Measurements from ENCODE around the gene GATD1. TPM values are rescaled to one million over a fixed set of nuclear protein-coding genes. Genes with fewer than 3 reads are reported as not detected.

Gene GATD1
- total and polyA plus RNA-seq, 9 of the 15 experiments (the other 6 are each of a cell fraction or from before 2014, with no cell fraction given), result 2.8 to 144 (median 36.9) TPM

GRCh38 chr11:742571-743201 lies 34.6 kb downstream of the GATD1 start:
- H4K20me1 ChIP-seq (replicated peaks; ENCODE audit: control insufficient read depth, insufficient read depth, low read length), result no peaks in the 10 kb centered on the region
- no peaks in the 10 kb centered on the region for H3K27me3 ChIP-seq (ENCODE audit: control insufficient read depth in 2 of 2, insufficient read depth in 2 of 2, low read length in 2 of 2)
- TF ChIP-seq MCM2 (IDR thresholded peaks at IDR 0.05; ENCODE audit: low read depth) (peak; percentile 86), GATAD2A (IDR thresholded peaks at IDR 0.05) (0 out of 2 replicates have a peak, but pooled peaks have one; percentile 36), ZNF263 (CRISPR knock-in tag; IDR thresholded peaks at IDR 0.05; ENCODE audit: borderline replicate concordance) (peak; percentile 100), PKNOX1 (IDR thresholded peaks at IDR 0.05) (peak; percentile 48; the same call in 1 of the 2 replicates), ZNF445 (CRISPR knock-in tag; IDR thresholded peaks at IDR 0.05; ENCODE audit: low read depth) (no peak)
- no TSS peak for BruUV-seq (replicated peaks)
- H2AFZ ChIP-seq (ENCODE audit: low read depth, low read length), result no peak overlapping the region
- POLR2A ChIA-PET, result interaction anchor here (0.8 kb wide), 1 partner anchor 141 kb away, joined by 3 read pairs; no protein-coding TSS in a partner anchor
- in situ Hi-C loops (cut with MboI), result no loop called here
- no peak for DNase-seq (ENCODE audit: extremely low read depth in 1 of 4, low spot score in 3 of 4)
- no peak overlapping the region for H3K27ac ChIP-seq (ENCODE audit: extremely low read depth, low read depth, low read length)
- CTCF ChIA-PET (ENCODE audit: low intra/inter-chr PET ratio), result no interaction called here
- no peak overlapping the region for H3K9ac ChIP-seq (ENCODE audit: insufficient read depth in 1 of 2, low read depth in 2 of 2, low read length in 2 of 2)
- peaks cover 19 to 43% of the 10 kb centered on the region in 2 experiments; a peak in 4 of 5 replicates for H3K4me1 ChIP-seq (replicated peaks in 1 of 2; ENCODE audit: control insufficient read depth in 2 of 2, insufficient read depth in 2 of 2, low read length in 2 of 2)
- intact Hi-C loops (cut with micrococcal nuclease), result no loop called here
- no peak overlapping the region for H3K4me2 ChIP-seq (ENCODE audit: insufficient read depth, low read length)
- ATAC-seq, result no peak
- FAIRE-seq, result no peak
- H3K79me2 ChIP-seq (ENCODE audit: control insufficient read depth, insufficient read depth, low read length), result peaks cover 5% of the 10 kb centered on the region
- H3K9me1 ChIP-seq (ENCODE audit: control insufficient read depth, insufficient read depth, low read length), result peaks cover 3% of the 10 kb centered on the region
- H3K9me3 ChIP-seq (replicated peaks; ENCODE audit: control insufficient read depth, insufficient read depth, low read depth, low read length), result no peaks in the 10 kb centered on the region
- 56% methylated on average over 1 of the region's 4 CpGs for WGBS (ENCODE audit: insufficient coverage, low coverage, missing lambda C conversion rate)
- H3K4me3 ChIP-seq, result no peak overlapping the region
- H3K36me3 ChIP-seq (ENCODE audit: control insufficient read depth, insufficient read depth, low read length), result no peaks in the 10 kb centered on the region

All from K562 (cell line).